ENCODE measurements around the gene ITFG2.
"Not testable (repeated sequence)": the region's sequence is repeated elsewhere in the genome, so short reads cannot be mapped to it uniquely, and the experiment has no call there.

The ITFG2 gene

GRCh38 chr12:2832550-2833127 lies 20.2 kb downstream of the ITFG2 start:
- no peak for DNase-seq

- no peak for DNase-seq
Measured at GRCh38 chr12:2833327-2833726, 20.9 kb downstream of the ITFG2 start.

- no peak for DNase-seq
Measured at GRCh38 chr12:2833810-2834209, 21.3 kb downstream of the ITFG2 start.

- no peak for DNase-seq
Measured at GRCh38 chr12:2834581-2835491, 22.4 kb downstream of the ITFG2 start, which contains the start of gene NRIP2. TSS of gene NRIP2 (minus strand) at chr12:2835035. CDS start at chr12:2834983, 52 bp downstream.

DNA sequence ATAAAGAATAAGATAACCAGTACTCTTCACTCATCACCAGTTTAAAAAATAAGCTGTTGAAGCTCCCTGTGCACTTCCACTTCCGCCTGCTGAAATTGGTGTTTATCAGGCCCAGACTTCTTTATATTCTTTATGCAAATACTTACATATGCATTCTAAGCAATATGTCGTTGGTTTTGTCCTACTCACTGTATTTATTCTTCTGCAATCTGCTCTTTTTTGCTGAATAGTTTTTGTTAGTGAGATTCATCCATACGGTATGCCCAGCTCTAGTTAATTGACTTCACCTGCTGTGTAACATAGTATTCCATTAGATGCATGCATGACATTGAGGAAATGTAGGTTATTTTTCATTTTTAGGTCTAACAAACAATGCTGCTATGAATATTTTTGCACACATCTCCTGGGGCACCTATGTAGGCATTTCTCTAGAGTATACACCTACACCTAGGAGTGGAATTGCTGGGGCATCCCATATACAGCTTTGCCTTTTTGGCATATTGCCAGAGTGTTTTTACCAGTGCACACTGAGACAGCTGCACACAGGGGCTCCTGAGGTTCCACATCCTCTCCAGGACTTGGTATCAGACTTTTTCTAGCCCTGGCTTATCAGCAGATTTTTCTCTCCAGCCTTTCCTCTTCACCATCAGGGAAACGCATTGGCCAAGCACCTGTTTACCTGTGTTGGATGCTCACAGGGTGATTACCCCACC lies 23.4 kb downstream of the ITFG2 start:
- no peak for DNase-seq

DNA sequence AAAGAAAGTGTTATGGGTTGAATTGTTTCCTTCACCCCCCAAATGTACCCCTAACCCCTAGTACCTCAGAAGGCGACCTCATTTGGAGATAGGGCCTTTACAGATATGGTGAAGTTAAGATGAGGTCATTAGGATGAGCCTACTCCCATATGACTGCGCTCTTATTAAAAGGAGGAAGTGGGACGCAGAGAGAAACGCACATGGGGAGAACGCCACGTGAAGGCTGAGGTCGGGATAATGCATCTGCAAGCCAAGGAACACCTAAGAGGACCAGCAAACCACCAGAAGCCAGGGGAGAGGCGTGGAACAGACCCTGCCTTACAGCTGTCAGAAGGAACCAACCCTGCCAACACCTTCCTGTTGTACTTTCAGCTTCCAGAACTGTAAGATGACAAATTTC lies 24.1 kb downstream of the ITFG2 start:
- peak; percentile 87 for DNase-seq

DNA sequence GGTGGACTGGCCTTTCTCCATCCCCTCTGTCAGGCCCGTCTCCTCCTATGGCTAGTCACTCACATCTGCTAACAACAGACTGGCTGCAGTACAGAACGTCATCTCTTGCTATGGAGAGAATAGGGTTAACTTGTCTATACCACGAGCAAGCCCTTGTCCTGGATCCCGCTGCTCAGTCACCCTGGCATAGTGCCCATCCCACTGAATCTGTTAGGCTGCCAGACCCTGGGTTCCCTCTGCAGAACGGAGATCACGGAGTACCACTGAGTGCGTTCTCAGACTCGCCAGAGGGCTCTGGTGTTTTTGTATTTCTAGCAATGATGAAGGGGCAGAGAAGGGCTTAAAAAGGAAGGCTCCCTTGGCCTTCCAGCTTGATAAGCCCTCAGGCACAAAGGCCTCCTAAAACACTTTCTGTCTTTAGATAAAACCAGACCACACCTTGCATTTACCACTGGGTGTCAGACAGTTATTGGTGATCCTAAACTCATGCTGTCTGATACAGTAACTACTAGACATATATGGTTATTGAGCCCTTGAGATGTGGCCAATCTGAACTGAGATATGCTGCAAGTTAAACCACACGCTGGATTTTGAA lies 28.7 kb downstream of the ITFG2 start:
- no peak for DNase-seq

DNA sequence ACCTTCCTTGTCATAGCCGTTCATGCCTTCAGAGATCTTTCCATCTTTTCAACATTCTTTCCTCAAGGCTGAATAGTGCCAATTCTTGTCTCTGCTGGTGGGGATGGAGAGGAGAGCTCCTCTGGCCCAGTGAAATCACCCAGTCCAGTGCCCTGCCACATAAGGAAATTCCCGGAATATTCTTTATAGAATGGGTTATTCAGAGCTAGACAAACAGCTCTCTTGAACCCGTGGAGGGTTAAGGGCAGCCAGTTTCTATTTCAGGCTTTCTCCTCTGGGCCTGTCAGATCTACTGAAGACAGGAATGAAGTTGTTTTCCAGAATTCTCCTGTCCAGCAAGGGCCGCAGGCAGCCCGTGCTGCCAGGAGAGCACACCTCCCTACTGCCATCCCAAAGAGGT lies 30.5 kb downstream of the ITFG2 start:
- no peak for DNase-seq

DNA sequence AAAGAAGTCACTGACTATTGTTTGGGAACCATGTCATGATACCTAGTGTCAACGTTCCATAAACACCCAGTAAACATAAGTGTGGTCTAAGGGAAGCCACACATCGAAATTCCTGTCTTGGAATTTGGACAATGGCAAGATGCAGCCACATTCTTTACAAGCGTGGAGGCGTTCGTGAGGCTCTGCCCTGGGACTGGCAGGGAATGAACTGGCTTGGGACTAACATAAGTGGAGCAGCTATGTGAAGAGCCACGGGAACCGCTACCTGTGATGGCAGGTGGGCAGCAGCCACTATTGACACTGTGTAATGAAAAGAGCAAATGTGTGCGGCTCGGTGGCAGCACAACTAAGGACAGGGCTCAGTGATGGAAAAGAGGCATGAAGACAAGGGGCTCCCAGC lies 32.3 kb downstream of the ITFG2 start:
- DNase-seq, result no peak

GRCh38 chr12:2845280-2845679 lies 32.8 kb downstream of the ITFG2 start:
- DNase-seq, result no peak

DNA sequence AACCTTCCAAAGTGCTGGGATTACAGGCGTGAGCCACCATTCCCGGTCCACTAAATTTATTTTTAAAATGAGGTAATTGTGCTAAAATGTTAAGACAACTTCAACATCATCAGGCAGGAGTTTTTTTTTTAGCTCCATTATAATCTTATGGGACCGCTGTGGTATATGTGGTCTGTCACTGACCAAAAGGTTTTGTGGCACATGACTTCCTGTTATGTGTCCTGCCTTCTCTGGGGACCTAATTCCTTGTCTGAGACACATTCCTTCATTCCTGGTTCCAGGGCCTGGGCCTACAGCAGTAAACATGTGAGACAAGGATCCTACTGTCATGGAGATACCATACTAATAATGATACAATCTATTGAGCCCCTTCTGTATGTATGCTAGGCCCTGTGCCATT lies 39.5 kb downstream of the ITFG2 start:
- peak; percentile 55 for DNase-seq

GRCh38 chr12:2853626-2854025 lies 41.2 kb downstream of the ITFG2 start:
- peak; percentile 3 for DNase-seq

DNA sequence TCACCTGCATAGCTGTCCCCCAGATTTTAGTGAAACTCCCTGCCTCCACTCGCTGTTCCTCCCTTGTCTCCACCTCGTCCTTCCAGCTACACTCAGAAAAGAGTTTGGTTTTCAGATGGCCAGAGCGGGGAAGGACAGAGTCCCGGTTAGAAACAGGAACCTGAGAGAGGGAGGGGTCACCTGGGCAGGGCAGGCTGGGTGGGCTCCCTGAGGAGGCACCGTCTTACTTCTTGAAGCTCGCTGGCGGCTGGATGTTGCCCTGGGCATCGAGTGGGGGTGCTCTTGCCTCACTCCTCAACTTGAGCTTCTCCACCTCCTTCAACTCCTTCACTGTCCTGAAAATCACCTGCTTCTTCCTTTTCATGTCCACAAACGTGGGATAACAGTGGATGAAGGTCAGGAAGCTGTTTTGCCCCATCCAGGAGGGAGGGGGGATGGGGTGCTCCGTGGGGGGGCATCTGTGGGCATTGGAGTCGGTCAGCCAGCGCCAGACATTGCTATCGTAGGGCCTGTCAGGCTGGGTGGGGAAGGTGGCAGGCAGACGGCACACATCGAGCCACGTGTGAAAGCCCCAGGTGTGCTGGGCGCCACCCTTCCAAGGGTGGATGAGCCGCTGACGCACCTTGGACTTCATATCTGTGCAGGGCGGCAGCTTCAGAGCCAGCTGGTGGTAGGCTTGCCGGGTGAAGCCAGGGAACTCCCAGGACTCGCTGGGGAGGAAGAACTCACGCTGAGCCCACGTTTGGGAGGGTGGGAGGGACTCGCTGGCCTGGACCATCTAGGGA lies 42.4 kb downstream of the ITFG2 start:
- DNase-seq, result no peak

GRCh38 chr12:2855546-2855945 lies 43.1 kb downstream of the ITFG2 start:
- no peak for DNase-seq

- DNase-seq, result no peak
Measured at GRCh38 chr12:2856051-2856450, 43.6 kb downstream of the ITFG2 start.

- DNase-seq, result no peak
Measured at GRCh38 chr12:2857021-2857431, 44.6 kb downstream of the ITFG2 start, which contains the start of gene TEX52. TSS of gene TEX52 (minus strand) at chr12:2857039. CDS start at chr12:2857026, 13 bp downstream.

DNA sequence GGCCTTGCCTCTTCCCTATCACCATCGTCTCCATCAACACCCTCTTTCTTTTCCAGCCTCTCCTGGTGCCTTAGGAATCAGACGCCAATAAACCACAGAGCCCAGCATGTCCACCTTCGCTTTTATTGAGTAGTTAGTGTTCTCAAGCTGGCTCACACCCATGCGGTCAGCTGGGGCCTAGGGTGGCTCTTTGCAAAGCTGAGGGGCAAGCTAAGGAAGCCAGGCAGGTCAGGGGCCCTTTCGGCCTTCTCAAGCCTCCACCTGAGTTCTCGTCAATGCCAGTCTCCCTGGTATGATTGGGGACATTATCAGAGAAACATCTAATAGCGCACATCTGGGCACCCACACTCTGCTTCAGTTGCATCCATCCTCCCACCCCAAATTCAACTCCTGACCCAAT lies 45.1 kb downstream of the ITFG2 start:
- DNase-seq, result no peak

GRCh38 chr12:2858334-2858733 lies 45.9 kb downstream of the ITFG2 start:
- no peak for DNase-seq

- DNase-seq, result no peak
Measured at GRCh38 chr12:2858944-2859421, 46.5 kb downstream of the ITFG2 start.

GRCh38 chr12:2860170-2860569 lies 47.7 kb downstream of the ITFG2 start:
- DNase-seq, result no peak

- no peak for DNase-seq
Measured at GRCh38 chr12:2862876-2863275, 50.4 kb downstream of the ITFG2 start.

DNA sequence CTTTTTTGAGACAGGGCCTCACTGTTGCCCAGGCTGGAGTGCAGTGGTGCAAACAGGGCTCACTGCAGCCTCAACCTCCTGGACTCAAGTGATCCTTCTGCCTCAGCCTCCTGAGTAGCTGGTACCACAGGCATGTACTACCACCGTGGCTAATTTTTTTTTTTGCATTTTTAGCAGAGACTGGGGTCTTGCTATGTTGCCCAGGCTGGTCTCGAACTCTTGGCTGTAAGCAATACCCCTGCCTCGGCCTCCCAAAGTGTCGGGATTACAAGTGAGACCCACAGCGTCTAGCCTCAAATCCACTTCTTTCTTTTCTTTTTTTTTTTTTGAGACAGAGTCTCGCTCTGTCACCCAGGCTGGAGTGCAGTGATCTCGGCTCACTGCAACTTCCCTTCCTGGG lies 50.9 kb downstream of the ITFG2 start:
- not testable (repeated sequence) for DNase-seq
